NT2/D1 (cell line): Measurements from ENCODE around the gene RYR2.
A peak's percentile ranks its signal among the peaks of the same experiment; 100 is the strongest.

ENCODE experiments used
- DNase-seq: peaks from one replicate; pipeline ENCODE4 v3.0.0-alpha.2; 2011; ENCODE audit warnings: low read depth, low spot score
- H3K27me3 ChIP-seq: 2 replicates; pipeline ENCODE4 v1.6.0; 2011; ENCODE audit warnings: mild to moderate bottlenecking; ENCODE audit not compliant: insufficient read length, insufficient read depth
- H3K36me3 ChIP-seq: 2 replicates; pipeline ENCODE4 v1.6.1; 2011; ENCODE audit warnings: mild to moderate bottlenecking, low read length, mixed read lengths; ENCODE audit not compliant: insufficient read depth, insufficient read length
- H3K4me1 ChIP-seq: 2 replicates; pipeline ENCODE4 v1.5.1; 2011; ENCODE audit not compliant: insufficient read depth, insufficient read length
- H3K4me3 ChIP-seq: 2 replicates; pipeline ENCODE4 v1.5.1; 2011; ENCODE audit warnings: low read depth; ENCODE audit not compliant: insufficient read length
- H3K9ac ChIP-seq: 2 replicates; pipeline ENCODE4 v1.6.0; 2011; ENCODE audit warnings: low read depth; ENCODE audit not compliant: insufficient read length
- H3K9me3 ChIP-seq: 2 replicates; pipeline ENCODE4 v1.5.1; 2011; ENCODE audit warnings: mild to moderate bottlenecking, low read length; ENCODE audit not compliant: insufficient read depth
- SUZ12 ChIP-seq: IDR thresholded peaks from 2 replicates; pipeline ENCODE4 v1.6.1; 2011; ENCODE audit not compliant: insufficient read length, insufficient read depth; ENCODE audit errors: extremely low read depth
- YY1 ChIP-seq: IDR thresholded peaks from 2 replicates; pipeline ENCODE4 v1.6.1; 2011; ENCODE audit not compliant: insufficient read length, insufficient read depth
- ZNF274 ChIP-seq: IDR thresholded peaks from 2 replicates; pipeline ENCODE4 v1.6.1; 2011; ENCODE audit warnings: mild to moderate bottlenecking, low read depth, low read length

RYR2 gene

GRCh38 chr1:237779356-237779755 lies 737.4 kb downstream of the RYR2 start:
- Histone ChIP-seq H3K9me3 (no peaks in the 10 kb centered on the region), H3K27me3 (no peaks in the 10 kb centered on the region), H3K9ac (no peak overlapping the region), H3K4me3 (no peak overlapping the region), H3K4me1 (no peaks in the 10 kb centered on the region), H3K36me3 (no peaks in the 10 kb centered on the region)
- DNase-seq = no peak
- TF ChIP-seq SUZ12 = no peak
- no peak for TF ChIP-seq ZNF274
- TF ChIP-seq YY1 = no peak

- peak; percentile 33 for DNase-seq
- Histone ChIP-seq H3K9me3 (no peaks in the 10 kb centered on the region), H3K9ac (no peak overlapping the region), H3K4me3 (no peak overlapping the region), H3K27me3 (no peaks in the 10 kb centered on the region), H3K36me3 (no peaks in the 10 kb centered on the region), H3K4me1 (no peaks in the 10 kb centered on the region)
- TF ChIP-seq SUZ12 = no peak
- no peak for TF ChIP-seq YY1
- no peak for TF ChIP-seq ZNF274
Observed at GRCh38 chr1:237786066-237786719, 744.2 kb downstream of the RYR2 start.

GRCh38 chr1:237788069-237788468 lies 746.1 kb downstream of the RYR2 start:
- H3K27me3 ChIP-seq = no peaks in the 10 kb centered on the region
- DNase-seq = no peak
- no peaks in the 10 kb centered on the region for H3K36me3 ChIP-seq
- H3K9ac ChIP-seq = no peak overlapping the region
- TF ChIP-seq SUZ12 (no peak), ZNF274 (no peak), YY1 (no peak)
- H3K9me3 ChIP-seq = no peaks in the 10 kb centered on the region
- H3K4me3 ChIP-seq = no peak overlapping the region
- H3K4me1 ChIP-seq = no peaks in the 10 kb centered on the region

GRCh38 chr1:237789619-237790018 lies 747.6 kb downstream of the RYR2 start:
- no peak for DNase-seq
- TF ChIP-seq ZNF274 (no peak), SUZ12 (no peak), YY1 (no peak)

GRCh38 chr1:237791592-237791991 lies 749.6 kb downstream of the RYR2 start:
- H3K9ac ChIP-seq = no peak overlapping the region
- TF ChIP-seq ZNF274 (no peak), SUZ12 (no peak), YY1 (no peak)
- DNase-seq = no peak
- H3K4me1 ChIP-seq = no peaks in the 10 kb centered on the region
- no peaks in the 10 kb centered on the region for H3K9me3 ChIP-seq
- no peaks in the 10 kb centered on the region for H3K36me3 ChIP-seq
- no peak overlapping the region for H3K4me3 ChIP-seq
- H3K27me3 ChIP-seq = no peaks in the 10 kb centered on the region

More at GRCh38 chr1:237789619-237790018, 747.6 kb downstream of the RYR2 start:
- no peaks in the 10 kb centered on the region for H3K36me3 ChIP-seq
- H3K4me3 ChIP-seq = no peak overlapping the region
- no peaks in the 10 kb centered on the region for H3K4me1 ChIP-seq
- H3K27me3 ChIP-seq = no peaks in the 10 kb centered on the region
- no peak overlapping the region for H3K9ac ChIP-seq
- no peaks in the 10 kb centered on the region for H3K9me3 ChIP-seq

DNA sequence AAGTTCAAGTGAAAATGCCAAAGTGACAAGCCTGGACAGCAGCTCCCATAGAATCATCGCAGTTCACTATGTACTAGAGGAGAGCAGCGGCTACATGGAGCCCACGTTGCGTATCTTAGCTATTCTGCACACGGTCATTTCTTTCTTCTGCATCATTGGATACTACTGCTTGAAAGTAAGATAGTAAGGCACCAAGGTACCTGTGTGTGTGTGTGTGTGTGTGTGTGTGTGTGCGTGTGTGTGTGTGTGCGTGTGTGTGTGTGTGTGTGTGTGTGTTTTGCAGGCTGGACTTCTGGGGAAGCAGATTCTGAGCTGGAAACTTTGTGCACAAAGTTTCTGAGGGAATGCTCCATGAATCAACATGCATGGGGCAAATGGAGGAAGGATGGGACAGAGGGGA lies 750.2 kb downstream of the RYR2 start:
- H3K9me3 ChIP-seq = no peaks in the 10 kb centered on the region
- no peaks in the 10 kb centered on the region for H3K4me1 ChIP-seq
- H3K36me3 ChIP-seq = no peaks in the 10 kb centered on the region
- TF ChIP-seq YY1 (no peak), SUZ12 (no peak), ZNF274 (no peak)
- no peak overlapping the region for H3K9ac ChIP-seq
- H3K4me3 ChIP-seq = no peak overlapping the region
- H3K27me3 ChIP-seq = no peaks in the 10 kb centered on the region
- DNase-seq = no peak

- no peaks in the 10 kb centered on the region for H3K27me3 ChIP-seq
- H3K9ac ChIP-seq = no peak overlapping the region
- no peak for DNase-seq
- no peaks in the 10 kb centered on the region for H3K36me3 ChIP-seq
- no peaks in the 10 kb centered on the region for H3K4me1 ChIP-seq
- no peak overlapping the region for H3K4me3 ChIP-seq
- TF ChIP-seq SUZ12 (no peak), ZNF274 (no peak), YY1 (no peak)
- H3K9me3 ChIP-seq = no peaks in the 10 kb centered on the region
Observed at GRCh38 chr1:237792726-237793125, 750.7 kb downstream of the RYR2 start.

GRCh38 chr1:237794071-237794470 lies 752.1 kb downstream of the RYR2 start:
- no peaks in the 10 kb centered on the region for H3K4me1 ChIP-seq
- no peaks in the 10 kb centered on the region for H3K9me3 ChIP-seq
- H3K9ac ChIP-seq = no peak overlapping the region
- TF ChIP-seq ZNF274 (no peak), YY1 (no peak)
- H3K27me3 ChIP-seq = no peaks in the 10 kb centered on the region
- no peak overlapping the region for H3K4me3 ChIP-seq
- H3K36me3 ChIP-seq = no peaks in the 10 kb centered on the region
- DNase-seq = no peak
